ENCODE data around the gene PSMD6. TPM values are rescaled to one million over a fixed set of nuclear protein-coding genes. Genes with fewer than 3 reads are reported as not detected.

Gene PSMD6
- total and polyA plus RNA-seq, 9 of the 15 experiments (the other 6 are each of a cell fraction or from before 2014, with no cell fraction given) = 78.2 to 133 (median 113) TPM

DNA sequence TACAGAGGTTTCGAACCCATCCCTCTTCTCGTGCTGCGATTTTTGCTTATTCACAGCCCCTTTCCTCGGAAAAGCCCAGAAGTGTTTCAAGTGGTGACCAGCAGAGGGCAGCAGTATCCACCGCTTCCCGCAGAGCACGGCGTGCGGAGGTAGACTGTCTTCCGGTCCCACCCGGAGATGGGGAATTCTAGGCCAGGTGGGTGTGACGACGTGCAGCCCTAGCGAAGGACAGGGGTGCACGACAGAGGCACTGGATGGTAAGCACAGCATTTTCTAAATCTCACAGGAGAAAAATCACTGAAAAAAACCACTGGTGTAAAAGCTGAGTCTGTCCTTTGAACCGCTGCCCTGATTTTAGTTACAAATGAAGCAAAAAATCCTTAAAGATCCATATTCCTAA lies 7.4 kb upstream of the PSMD6 start (continued):
- TF ChIP-seq ETV1 (tag; conservative IDR thresholded peaks at IDR 0.05; ENCODE audit: low read depth) (peak; percentile 32; the same call in 1 of the 2 replicates), MAZ (CRISPR knock-in tag; conservative IDR thresholded peaks at IDR 0.05 in 1 of 2, IDR thresholded peaks at IDR 0.05 in 1 of 2) (peak in 1 of 2 experiments; percentile 10; a peak in 1 of 4 replicates), GTF2F1 (IDR thresholded peaks at IDR 0.05; ENCODE audit: low read depth, low read length) (no peak), CTBP1 (IDR thresholded peaks at IDR 0.05; ENCODE audit: borderline replicate concordance) (peak; percentile 37; the same call in 1 of the 2 replicates), MTA3 (IDR thresholded peaks at IDR 0.05; ENCODE audit: borderline replicate concordance) (no peak), MYC (IDR thresholded peaks at IDR 0.05; ENCODE audit: low read depth, low read length) (peak; percentile 36; the same call in 1 of the 2 replicates), MYC (CRISPR knock-in tag; IDR thresholded peaks at IDR 0.05; ENCODE audit: borderline replicate concordance, low read depth) (no peak), ZNF175 (CRISPR knock-in tag; IDR thresholded peaks at IDR 0.05; ENCODE audit: low read depth) (no peak), ELF1 (tag; IDR thresholded peaks at IDR 0.05) (0 out of 2 replicates have a peak, but pooled peaks have one; percentile 32), RAD21 (CRISPR knock-in tag; conservative IDR thresholded peaks at IDR 0.05 in 1 of 2, IDR thresholded peaks at IDR 0.05 in 1 of 2) (peak; percentile 75), C11orf30 (IDR thresholded peaks at IDR 0.05; ENCODE audit: low read depth) (peak; percentile 47; the same call in 1 of the 2 replicates)
- TF ChIP-seq, protein P1, sequence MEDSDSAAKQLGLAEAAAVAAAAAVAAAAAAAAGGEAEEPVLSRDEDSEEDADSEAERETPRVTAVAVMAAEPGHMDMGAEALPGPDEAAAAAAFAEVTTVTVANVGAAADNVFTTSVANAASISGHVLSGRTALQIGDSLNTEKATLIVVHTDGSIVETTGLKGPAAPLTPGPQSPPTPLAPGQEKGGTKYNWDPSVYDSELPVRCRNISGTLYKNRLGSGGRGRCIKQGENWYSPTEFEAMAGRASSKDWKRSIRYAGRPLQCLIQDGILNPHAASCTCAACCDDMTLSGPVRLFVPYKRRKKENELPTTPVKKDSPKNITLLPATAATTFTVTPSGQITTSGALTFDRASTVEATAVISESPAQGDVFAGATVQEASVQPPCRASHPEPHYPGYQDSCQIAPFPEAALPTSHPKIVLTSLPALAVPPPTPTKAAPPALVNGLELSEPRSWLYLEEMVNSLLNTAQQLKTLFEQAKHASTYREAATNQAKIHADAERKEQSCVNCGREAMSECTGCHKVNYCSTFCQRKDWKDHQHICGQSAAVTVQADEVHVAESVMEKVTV (CRISPR knock-in tag; IDR thresholded peaks at IDR 0.05) = peak; percentile 38; the same call in 1 of the 2 replicates

All from K562 (cell line).